ENCODE results near the gene C19orf12.

Gene C19orf12

DNA sequence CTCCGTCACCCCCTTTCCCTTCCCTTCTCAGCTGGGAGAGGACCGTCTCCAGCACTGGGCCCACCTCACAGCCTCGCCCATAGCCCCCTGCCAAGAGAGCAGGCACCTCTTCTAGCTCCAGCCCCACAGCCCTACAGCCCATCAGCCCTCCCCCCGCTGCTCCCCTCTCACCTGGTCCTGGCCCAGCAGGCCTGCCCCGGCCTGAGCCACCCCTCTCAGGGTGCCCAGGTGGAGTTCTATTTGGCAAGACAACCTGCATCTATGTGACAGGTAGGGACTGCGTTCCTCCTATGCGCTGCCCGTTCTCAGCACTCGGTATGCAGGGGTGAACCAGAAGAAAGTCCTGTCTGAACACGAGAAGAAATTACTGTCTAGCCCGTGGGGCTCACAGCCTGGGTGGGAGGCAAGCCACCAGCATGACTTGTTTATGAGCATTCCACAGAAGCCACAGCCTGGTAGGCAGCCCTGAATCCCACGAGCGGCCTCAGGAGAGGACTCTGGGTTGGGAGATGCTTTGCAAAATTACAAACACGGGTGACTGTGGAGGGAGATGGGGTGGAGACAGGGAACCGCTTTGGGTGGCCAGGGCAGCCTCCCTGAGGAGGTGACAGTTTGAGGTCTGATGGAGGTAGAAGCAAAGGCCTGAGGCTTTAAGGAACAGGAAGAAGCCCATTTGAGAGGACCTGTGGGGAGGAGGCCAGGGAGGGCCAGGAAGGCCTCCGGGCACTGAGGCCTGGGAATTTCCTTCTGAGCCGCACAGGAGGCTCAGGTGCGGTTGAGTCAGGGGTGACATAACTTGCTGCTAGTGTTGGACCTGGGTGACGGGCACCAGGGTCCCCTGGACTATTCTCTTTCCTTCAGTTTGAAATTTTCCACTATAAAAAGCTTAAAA lies 51.0 kb downstream of the C19orf12 start:
- peaks cover 53% of the 10 kb centered on the region for H3K27me3 ChIP-seq (ENCODE audit: control insufficient read depth, insufficient read depth, low read length, poor library complexity, severe bottlenecking)
- H3K9me3 ChIP-seq (ENCODE audit: control insufficient read depth, low read length) = no peaks in the 10 kb centered on the region
- WGBS, 2 experiments = 87 to 88% methylated on average over 19 of the region's 19 CpGs
- H3K36me3 ChIP-seq (ENCODE audit: control insufficient read depth, insufficient read depth, low read length) = no peaks in the 10 kb centered on the region
- no peak overlapping the region for H3K27ac ChIP-seq (ENCODE audit: insufficient read depth, low read depth, low read length, poor library complexity, severe bottlenecking)
- H3K4me3 ChIP-seq (ENCODE audit: insufficient read depth, low read depth, low read length) = no peak overlapping the region
- H3K4me1 ChIP-seq (ENCODE audit: control insufficient read depth, insufficient read depth, low read length) = peaks cover 14% of the 10 kb centered on the region

DNA sequence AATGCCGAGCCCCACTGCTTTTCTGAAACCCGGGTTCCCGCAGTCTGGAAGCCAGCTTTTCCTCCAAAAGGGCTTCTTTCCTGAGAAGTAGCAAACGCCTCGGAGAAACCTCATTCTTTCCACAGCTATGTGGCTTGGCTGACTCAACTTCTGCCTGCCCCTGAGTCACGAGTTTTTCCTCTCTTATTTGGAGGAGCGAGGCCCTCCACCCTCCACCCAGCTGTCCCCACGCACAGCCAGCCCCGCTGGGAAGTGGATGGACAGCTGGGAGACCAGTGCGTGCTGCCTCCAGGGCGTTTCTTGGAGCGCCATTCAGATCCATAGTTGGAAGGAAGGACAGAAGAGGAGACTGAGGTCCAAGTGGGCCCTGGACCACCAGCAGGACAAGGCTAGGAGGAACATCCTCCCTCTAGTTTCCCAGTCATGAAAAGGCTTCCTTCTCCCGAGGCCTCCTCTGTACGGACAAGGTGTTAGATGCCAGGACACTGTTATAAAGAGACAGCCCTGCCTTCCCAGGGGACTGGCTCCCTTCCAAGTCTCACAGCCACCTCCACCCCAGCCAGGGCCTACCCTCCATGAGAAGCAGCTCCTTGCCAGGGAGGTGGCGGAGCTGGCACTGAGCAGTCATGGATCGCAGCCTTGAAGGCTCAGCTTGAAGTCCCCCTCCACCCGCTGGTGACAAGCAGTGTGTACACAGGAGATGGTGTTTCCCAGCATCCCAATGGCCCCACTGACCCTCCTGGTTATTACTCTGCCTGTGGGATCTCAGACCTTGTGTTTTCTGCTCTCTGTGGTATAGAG lies 52.3 kb downstream of the C19orf12 start:
- H3K9me3 ChIP-seq (ENCODE audit: control insufficient read depth, low read length) = no peaks in the 10 kb centered on the region
- peaks cover 14% of the 10 kb centered on the region for H3K4me1 ChIP-seq (ENCODE audit: control insufficient read depth, insufficient read depth, low read length)
- H3K36me3 ChIP-seq (ENCODE audit: control insufficient read depth, insufficient read depth, low read length) = no peaks in the 10 kb centered on the region
- H3K27ac ChIP-seq (ENCODE audit: insufficient read depth, low read depth, low read length, poor library complexity, severe bottlenecking) = no peak overlapping the region
- H3K4me3 ChIP-seq (ENCODE audit: insufficient read depth, low read depth, low read length) = no peak overlapping the region
- peaks cover 53% of the 10 kb centered on the region for H3K27me3 ChIP-seq (ENCODE audit: control insufficient read depth, insufficient read depth, low read length, poor library complexity, severe bottlenecking)
- WGBS, 2 experiments = 85 to 87% methylated on average over 17 of the region's 17 CpGs

DNA sequence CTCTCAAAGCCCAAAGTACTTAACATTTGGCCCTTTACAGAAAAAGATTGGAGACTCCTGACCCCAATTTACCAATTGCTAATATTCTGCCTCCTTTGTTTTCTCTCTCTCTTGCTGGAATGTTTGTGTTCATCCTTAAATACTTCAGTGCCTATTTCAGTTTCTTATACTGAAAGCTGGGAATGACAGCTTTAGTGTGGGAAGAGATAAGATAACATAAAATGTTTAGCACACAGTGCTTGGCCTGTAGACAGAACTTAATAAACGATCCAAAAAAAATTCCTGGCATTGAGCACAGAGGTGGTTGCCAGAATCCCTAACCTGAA lies 52.8 kb downstream of the C19orf12 start:
- Histone ChIP-seq H3K9me3 (ENCODE audit: control insufficient read depth, low read length) (no peaks in the 10 kb centered on the region), H3K36me3 (ENCODE audit: control insufficient read depth, insufficient read depth, low read length) (no peaks in the 10 kb centered on the region), H3K27ac (ENCODE audit: insufficient read depth, low read depth, low read length, poor library complexity, severe bottlenecking) (no peak overlapping the region), H3K4me3 (ENCODE audit: insufficient read depth, low read depth, low read length) (no peak overlapping the region), H3K4me1 (ENCODE audit: control insufficient read depth, insufficient read depth, low read length) (peaks cover 11% of the 10 kb centered on the region), H3K27me3 (ENCODE audit: control insufficient read depth, insufficient read depth, low read length, poor library complexity, severe bottlenecking) (peaks cover 49% of the 10 kb centered on the region)
- 87 to 90% methylated on average over 1 of the region's 1 CpG for WGBS, 2 experiments

DNA sequence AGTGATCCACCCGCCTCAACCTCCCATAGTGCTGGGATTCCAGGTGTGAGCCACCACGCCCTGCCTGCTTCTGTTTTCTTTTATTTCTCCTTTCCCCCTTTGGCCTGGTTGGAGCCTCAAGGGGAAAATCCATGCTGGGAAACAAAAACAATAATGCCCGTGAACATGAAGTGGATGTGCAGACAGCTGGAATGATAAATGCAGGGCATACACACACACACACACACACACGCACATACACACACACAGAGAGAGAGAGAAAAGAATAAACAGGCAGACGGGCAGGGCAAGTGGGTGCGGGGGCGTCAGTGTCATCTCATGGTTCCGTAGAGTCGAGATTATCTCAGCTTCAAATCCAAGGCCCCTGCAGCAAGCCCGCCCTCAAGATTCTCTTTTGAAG lies 54.2 kb downstream of the C19orf12 start:
- no peaks in the 10 kb centered on the region for H3K9me3 ChIP-seq (ENCODE audit: control insufficient read depth, low read length)
- WGBS, 2 experiments = 79 to 84% methylated on average over 9 to 10 of the region's 10 CpGs
- peaks cover 3% of the 10 kb centered on the region for H3K4me1 ChIP-seq (ENCODE audit: control insufficient read depth, insufficient read depth, low read length)
- H3K4me3 ChIP-seq (ENCODE audit: insufficient read depth, low read depth, low read length) = no peak overlapping the region
- peaks cover 35% of the 10 kb centered on the region for H3K27me3 ChIP-seq (ENCODE audit: control insufficient read depth, insufficient read depth, low read length, poor library complexity, severe bottlenecking)
- H3K36me3 ChIP-seq (ENCODE audit: control insufficient read depth, insufficient read depth, low read length) = no peaks in the 10 kb centered on the region
- no peak overlapping the region for H3K27ac ChIP-seq (ENCODE audit: insufficient read depth, low read depth, low read length, poor library complexity, severe bottlenecking)

DNA sequence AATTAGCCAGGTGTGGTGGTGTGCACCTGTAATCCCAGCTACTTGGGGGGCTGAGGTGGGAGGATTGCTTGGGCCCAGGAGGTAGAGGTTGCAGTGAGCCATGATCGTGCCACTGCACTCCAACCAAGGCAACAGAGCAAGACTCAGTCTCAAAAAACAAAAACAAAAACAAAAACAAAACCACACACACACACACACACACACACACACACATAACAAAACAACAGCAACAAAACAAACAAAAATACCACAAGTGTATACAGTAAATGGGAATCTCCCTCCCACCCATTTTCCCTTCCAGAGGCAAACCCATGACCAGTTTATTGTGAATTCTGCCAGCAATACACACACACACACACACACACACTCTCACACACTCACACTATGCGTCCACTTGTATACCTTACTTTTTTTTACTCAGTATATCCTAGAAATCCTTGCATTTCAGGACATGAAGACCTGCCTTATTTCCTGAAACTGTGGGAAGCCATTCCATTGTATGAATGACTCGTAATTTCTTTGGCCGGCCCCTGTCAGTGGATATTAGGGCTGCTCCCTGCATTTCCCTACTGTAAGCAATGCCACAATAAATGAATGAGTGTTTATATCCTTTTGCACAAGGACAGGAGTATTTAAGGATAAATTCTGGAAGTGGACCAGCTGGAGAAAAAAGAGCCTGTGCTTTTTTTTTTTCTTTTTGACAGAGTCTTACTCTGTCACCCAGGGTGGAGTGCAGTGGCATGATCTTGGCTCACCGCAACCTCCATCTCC lies 56.7 kb downstream of the C19orf12 start:
- no peak overlapping the region for H3K4me3 ChIP-seq (ENCODE audit: insufficient read depth, low read depth, low read length)
- H3K4me1 ChIP-seq (ENCODE audit: control insufficient read depth, insufficient read depth, low read length) = no peaks in the 10 kb centered on the region
- H3K27me3 ChIP-seq (ENCODE audit: control insufficient read depth, insufficient read depth, low read length, poor library complexity, severe bottlenecking) = peaks cover 11% of the 10 kb centered on the region
- H3K9me3 ChIP-seq (ENCODE audit: control insufficient read depth, low read length) = no peaks in the 10 kb centered on the region
- H3K27ac ChIP-seq (ENCODE audit: insufficient read depth, low read depth, low read length, poor library complexity, severe bottlenecking) = no peak overlapping the region
- WGBS, 2 experiments = 86 to 88% methylated on average over 5 of the region's 5 CpGs
- no peaks in the 10 kb centered on the region for H3K36me3 ChIP-seq (ENCODE audit: control insufficient read depth, insufficient read depth, low read length)

DNA sequence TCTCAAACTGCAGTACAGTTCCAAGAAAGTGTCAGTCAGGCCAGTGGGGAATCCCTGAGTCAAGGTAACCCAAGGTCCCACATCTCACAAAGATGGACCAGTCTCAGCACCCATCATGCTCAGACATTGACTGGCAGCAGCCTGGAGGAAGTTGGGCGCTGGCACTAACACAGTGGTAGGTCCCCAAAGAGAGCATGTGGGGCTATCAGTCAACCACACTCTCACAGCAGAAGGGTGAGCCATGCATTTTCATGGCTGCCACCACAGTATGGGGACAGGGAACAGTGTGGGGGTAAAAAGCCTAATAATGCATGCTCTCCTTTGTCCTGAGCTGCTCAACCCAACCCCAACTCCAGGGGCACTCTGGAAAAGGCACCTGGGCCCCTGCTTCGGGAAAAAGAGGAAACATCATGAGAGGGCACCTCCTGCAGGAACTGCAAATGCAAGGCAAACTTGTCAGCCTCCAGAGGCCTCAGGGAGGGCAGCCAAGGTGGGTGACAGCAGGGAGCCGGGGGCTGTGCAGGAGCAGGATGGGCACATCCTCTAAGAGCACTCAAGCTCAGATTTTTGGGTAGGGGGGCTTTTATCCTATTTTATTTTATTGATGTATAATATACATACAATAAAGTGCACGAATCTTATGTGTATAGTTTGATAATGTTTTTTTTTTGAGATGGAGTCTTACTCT lies 59.3 kb downstream of the C19orf12 start:
- H3K27ac ChIP-seq (ENCODE audit: insufficient read depth, low read depth, low read length, poor library complexity, severe bottlenecking) = no peak overlapping the region
- no peaks in the 10 kb centered on the region for H3K27me3 ChIP-seq (ENCODE audit: control insufficient read depth, insufficient read depth, low read length, poor library complexity, severe bottlenecking)
- H3K9me3 ChIP-seq (ENCODE audit: control insufficient read depth, low read length) = no peaks in the 10 kb centered on the region
- no peaks in the 10 kb centered on the region for H3K36me3 ChIP-seq (ENCODE audit: control insufficient read depth, insufficient read depth, low read length)
- no peaks in the 10 kb centered on the region for H3K4me1 ChIP-seq (ENCODE audit: control insufficient read depth, insufficient read depth, low read length)
- no peak overlapping the region for H3K4me3 ChIP-seq (ENCODE audit: insufficient read depth, low read depth, low read length)
- WGBS, 2 experiments = 88 to 91% methylated on average over 4 of the region's 4 CpGs

DNA sequence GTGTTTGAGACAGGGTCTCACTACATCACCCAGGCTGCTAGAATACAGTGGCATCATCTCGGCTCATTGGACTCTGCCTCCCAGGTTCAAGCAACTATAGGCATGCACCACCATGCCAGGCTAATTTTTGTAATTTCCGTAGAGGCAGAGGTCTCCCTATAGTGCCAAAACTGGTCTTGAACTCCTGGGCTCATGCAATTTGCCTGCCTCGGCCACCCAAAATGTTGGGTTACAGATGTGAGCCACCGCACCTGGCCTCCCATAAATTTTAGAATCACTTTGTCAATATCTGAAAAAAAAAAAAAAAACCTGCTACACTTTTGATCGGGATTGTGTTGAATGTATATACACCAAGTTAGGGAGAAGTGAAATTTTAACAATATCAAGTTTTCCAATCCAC lies 61.7 kb downstream of the C19orf12 start:
- no peak overlapping the region for H3K27ac ChIP-seq (ENCODE audit: insufficient read depth, low read depth, low read length, poor library complexity, severe bottlenecking)
- WGBS, 2 experiments = 90 to 94% methylated on average over 4 of the region's 5 CpGs
- no peaks in the 10 kb centered on the region for H3K27me3 ChIP-seq (ENCODE audit: control insufficient read depth, insufficient read depth, low read length, poor library complexity, severe bottlenecking)
- H3K36me3 ChIP-seq (ENCODE audit: control insufficient read depth, insufficient read depth, low read length) = no peaks in the 10 kb centered on the region
- no peak overlapping the region for H3K4me3 ChIP-seq (ENCODE audit: insufficient read depth, low read depth, low read length)
- no peaks in the 10 kb centered on the region for H3K4me1 ChIP-seq (ENCODE audit: control insufficient read depth, insufficient read depth, low read length)
- H3K9me3 ChIP-seq (ENCODE audit: control insufficient read depth, low read length) = no peaks in the 10 kb centered on the region

DNA sequence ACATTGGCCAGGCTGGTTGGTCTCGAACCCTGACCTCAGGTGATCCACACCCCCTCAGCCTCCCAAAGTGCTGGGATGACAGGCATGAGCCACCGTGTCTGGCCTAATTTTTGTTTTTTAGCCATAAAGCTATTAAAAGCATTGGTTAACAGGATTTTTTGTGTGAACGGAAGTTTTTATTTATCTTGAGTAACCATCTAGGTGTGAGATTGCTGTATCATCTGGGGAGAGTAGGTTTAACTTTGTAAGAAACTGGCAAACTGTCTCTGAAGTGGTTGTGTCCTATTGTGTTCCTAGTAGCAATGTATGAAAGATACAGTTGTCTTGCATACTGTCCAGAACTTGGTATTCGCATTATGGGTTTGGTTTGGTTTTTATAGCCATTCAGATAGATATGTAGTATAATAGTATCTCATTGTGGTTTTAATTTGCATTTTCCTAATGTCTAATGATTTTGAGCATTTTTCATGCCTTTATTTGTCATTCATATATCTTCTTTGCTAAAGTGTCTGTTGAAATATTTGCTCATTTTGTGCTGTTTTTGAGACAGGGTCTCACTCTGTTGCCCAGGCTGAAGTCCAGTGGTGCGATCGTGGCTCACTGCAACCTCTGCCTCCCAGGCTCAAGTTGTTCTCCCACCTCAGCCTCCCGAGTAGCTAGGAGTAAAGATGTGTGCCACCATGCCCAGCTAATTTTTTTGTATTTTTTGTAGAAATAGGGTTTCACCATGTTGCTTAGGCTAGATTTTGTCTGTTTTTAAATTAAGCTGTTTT lies 63.3 kb downstream of the C19orf12 start:
- Histone ChIP-seq H3K4me3 (ENCODE audit: insufficient read depth, low read depth, low read length) (no peak overlapping the region), H3K27me3 (ENCODE audit: control insufficient read depth, insufficient read depth, low read length, poor library complexity, severe bottlenecking) (no peaks in the 10 kb centered on the region), H3K9me3 (ENCODE audit: control insufficient read depth, low read length) (no peaks in the 10 kb centered on the region), H3K4me1 (ENCODE audit: control insufficient read depth, insufficient read depth, low read length) (no peaks in the 10 kb centered on the region), H3K27ac (ENCODE audit: insufficient read depth, low read depth, low read length, poor library complexity, severe bottlenecking) (no peak overlapping the region), H3K36me3 (ENCODE audit: control insufficient read depth, insufficient read depth, low read length) (no peaks in the 10 kb centered on the region)
- WGBS, 2 experiments = 91 to 92% methylated on average over 7 of the region's 7 CpGs

DNA sequence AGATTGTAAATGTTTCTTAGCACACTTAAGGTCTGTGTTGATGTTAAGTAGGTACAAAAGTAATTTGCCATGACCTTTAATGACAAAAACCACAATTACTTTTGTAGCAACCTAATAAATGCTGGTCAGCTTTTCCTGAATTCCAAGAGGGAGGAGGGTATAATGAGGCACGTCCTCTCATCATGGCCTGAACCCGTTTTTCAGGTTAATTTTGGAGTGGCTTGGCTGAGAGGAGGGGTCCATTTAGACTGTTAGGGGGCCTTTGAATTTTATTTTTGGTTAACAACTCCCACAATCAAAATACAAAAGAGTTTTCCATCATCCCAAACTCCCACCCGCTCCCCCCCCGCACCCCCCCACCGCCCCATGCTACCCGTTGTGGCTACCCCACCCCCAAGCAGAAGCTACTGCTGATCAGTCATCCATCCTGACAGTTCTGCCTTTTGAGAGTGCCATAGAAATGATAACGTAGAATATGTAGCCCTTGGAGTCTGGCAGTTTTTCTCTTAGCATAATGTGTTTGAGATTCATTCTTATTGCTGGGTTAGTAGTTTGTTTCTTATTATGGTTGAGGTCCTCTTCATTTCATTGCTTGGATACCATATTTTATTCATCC lies 64.2 kb downstream of the C19orf12 start:
- Histone ChIP-seq H3K4me3 (ENCODE audit: insufficient read depth, low read depth, low read length) (no peak overlapping the region), H3K9me3 (ENCODE audit: control insufficient read depth, low read length) (no peaks in the 10 kb centered on the region), H3K4me1 (ENCODE audit: control insufficient read depth, insufficient read depth, low read length) (no peaks in the 10 kb centered on the region), H3K27me3 (ENCODE audit: control insufficient read depth, insufficient read depth, low read length, poor library complexity, severe bottlenecking) (no peaks in the 10 kb centered on the region), H3K27ac (ENCODE audit: insufficient read depth, low read depth, low read length, poor library complexity, severe bottlenecking) (no peak overlapping the region), H3K36me3 (ENCODE audit: control insufficient read depth, insufficient read depth, low read length) (no peaks in the 10 kb centered on the region)
- 77 to 89% methylated on average over 3 to 5 of the region's 7 CpGs for WGBS, 2 experiments
